ENCODE data around the gene TRABD2A.

TRABD2A gene

DNA sequence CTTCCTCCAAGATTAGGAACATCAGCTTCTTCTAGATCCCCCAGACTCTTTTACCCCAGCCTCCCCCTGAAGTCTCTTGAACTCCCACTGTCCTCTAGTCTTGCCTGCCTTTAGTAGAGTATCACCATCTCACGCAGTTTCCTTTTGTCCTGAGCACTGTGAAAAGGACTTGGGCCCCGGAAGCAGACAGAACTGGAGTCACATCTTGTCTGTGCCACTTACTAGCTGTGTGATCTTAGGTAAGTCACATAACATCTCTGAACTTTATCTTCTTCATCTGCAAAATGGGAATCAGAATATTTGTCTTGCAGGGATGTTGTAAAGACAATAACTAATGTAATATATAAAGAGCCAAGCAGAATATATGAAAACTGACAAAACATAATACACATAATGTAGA lies 8.4 kb upstream of the TRABD2A start:
- TF ChIP-seq EZH2phosphoT487 (conservative IDR thresholded peaks at IDR 0.05; ENCODE audit: low read length), result no peak
- TF ChIP-seq, protein P1, sequence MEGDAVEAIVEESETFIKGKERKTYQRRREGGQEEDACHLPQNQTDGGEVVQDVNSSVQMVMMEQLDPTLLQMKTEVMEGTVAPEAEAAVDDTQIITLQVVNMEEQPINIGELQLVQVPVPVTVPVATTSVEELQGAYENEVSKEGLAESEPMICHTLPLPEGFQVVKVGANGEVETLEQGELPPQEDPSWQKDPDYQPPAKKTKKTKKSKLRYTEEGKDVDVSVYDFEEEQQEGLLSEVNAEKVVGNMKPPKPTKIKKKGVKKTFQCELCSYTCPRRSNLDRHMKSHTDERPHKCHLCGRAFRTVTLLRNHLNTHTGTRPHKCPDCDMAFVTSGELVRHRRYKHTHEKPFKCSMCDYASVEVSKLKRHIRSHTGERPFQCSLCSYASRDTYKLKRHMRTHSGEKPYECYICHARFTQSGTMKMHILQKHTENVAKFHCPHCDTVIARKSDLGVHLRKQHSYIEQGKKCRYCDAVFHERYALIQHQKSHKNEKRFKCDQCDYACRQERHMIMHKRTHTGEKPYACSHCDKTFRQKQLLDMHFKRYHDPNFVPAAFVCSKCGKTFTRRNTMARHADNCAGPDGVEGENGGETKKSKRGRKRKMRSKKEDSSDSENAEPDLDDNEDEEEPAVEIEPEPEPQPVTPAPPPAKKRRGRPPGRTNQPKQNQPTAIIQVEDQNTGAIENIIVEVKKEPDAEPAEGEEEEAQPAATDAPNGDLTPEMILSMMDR (IDR thresholded peaks at IDR 0.05; ENCODE audit: insufficient read depth, low read length, poor library complexity, severe bottlenecking), result no peak
- Histone ChIP-seq H3K4me2 (ENCODE audit: low read depth, low read length, poor library complexity, severe bottlenecking) (peak overlapping the region; percentile 46), H3K9ac (ENCODE audit: low read length) (peak overlapping the region; percentile 31), H3F3A (ENCODE audit: insufficient read depth) (no peaks in the 10 kb centered on the region), H3K36me3 (ENCODE audit: low read length) (no peaks in the 10 kb centered on the region), H3K79me2 (ENCODE audit: insufficient read depth, low read length) (no peaks in the 10 kb centered on the region), H3K27ac (ENCODE audit: low read depth, low read length) (peak overlapping the region; percentile 57), H3K9me3 (ENCODE audit: insufficient read depth, low read length) (no peaks in the 10 kb centered on the region), H4K20me1 (ENCODE audit: low read depth, low read length) (no peaks in the 10 kb centered on the region), H3K4me3 (ENCODE audit: insufficient read depth, low read length, poor library complexity, severe bottlenecking) (peak overlapping the region; percentile 25), H3K27me3 (ENCODE audit: low read length) (no peaks in the 10 kb centered on the region), H3K9me2 (replicated peaks; ENCODE audit: insufficient read depth, low read length) (no peaks in the 10 kb centered on the region), H2AFZ (ENCODE audit: low read depth, low read length, severe bottlenecking) (peak overlapping the region; percentile 77)

DNA sequence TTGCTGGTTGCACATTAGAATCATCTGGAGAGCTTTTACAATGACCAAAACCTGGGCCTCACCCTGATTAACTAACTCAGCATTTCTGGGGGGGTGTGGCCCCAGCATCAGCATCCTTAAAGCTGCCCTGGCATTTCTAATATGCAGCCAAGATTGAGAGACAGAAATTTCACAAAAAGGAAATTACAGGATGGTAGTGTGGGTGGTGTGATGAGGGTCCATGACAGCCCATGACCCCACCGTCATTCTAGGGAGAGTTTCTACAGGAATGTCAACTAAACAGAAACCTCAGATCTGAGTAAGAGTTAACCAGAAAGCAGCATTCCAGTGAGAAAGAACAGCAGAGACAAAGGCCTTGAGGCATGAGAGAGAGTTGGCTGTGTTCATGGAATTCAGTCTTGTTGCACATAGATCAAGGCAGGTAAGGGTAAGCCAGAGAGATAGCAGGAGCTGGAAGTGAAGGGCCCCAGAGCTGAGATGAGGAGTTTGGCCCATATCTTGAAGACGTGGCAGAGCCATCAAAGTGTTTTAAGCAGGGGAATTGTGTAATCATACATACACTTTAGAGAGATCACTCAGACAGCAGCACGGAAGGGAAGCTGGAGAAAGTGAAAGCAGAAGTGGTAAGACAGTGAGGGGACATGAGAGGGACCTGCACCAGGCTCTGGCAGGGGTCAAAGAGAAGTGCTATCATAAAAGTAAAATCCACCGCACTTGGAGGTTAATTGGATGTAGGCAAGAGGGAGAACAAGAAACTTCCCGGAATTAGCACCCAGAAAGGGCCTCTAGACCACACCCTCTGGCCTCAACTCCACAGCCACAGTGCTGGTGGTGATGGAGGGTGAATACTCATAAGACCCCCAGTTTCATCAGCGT lies 7.8 kb upstream of the TRABD2A start:
- Histone ChIP-seq H3K9ac (ENCODE audit: low read length) (peak overlapping the region; percentile 31), H2AFZ (ENCODE audit: low read depth, low read length, severe bottlenecking) (peak overlapping the region; percentile 77), H3K4me3 (ENCODE audit: insufficient read depth, low read length, poor library complexity, severe bottlenecking) (peak overlapping the region; percentile 25), H3K27me3 (ENCODE audit: low read length) (no peaks in the 10 kb centered on the region), H3K79me2 (ENCODE audit: insufficient read depth, low read length) (no peaks in the 10 kb centered on the region), H3K27ac (ENCODE audit: low read depth, low read length) (peak overlapping the region; percentile 57), H3K36me3 (ENCODE audit: low read length) (no peaks in the 10 kb centered on the region), H3K9me2 (replicated peaks; ENCODE audit: insufficient read depth, low read length) (no peaks in the 10 kb centered on the region), H3K4me2 (ENCODE audit: low read depth, low read length, poor library complexity, severe bottlenecking) (peak overlapping the region; percentile 46), H3F3A (ENCODE audit: insufficient read depth) (no peaks in the 10 kb centered on the region), H4K20me1 (ENCODE audit: low read depth, low read length) (no peaks in the 10 kb centered on the region), H3K9me3 (ENCODE audit: insufficient read depth, low read length) (no peaks in the 10 kb centered on the region)
- TF ChIP-seq, protein P1 (IDR thresholded peaks at IDR 0.05; ENCODE audit: insufficient read depth, low read length, poor library complexity, severe bottlenecking), result no peak
- no peak for TF ChIP-seq EZH2phosphoT487 (conservative IDR thresholded peaks at IDR 0.05; ENCODE audit: low read length)

DNA sequence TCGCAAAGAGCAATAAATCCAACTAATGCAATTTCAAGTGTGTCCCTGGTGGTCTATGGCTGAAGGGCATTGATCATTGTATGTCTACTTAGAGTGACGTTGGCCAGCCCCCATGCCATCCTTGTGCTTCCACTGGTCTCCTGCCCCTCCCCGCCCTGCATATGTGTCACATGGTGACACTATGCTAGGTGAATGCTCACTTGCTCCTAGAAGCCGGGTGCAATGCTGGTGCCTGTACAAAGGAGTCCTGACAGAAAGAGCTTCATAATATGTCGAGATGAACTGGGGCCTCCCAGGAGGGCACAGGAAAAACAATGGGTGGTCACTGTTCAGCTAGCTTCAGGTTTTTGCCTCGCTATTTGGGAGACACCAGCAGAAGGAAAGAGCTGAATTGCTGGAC lies 5.9 kb upstream of the TRABD2A start:
- Histone ChIP-seq H3K27ac (ENCODE audit: low read depth, low read length) (no peak overlapping the region), H3K4me2 (ENCODE audit: low read depth, low read length, poor library complexity, severe bottlenecking) (no peak overlapping the region), H3K9me2 (replicated peaks; ENCODE audit: insufficient read depth, low read length) (no peaks in the 10 kb centered on the region), H3K9ac (ENCODE audit: low read length) (no peak overlapping the region), H2AFZ (ENCODE audit: low read depth, low read length, severe bottlenecking) (no peak overlapping the region), H3F3A (ENCODE audit: insufficient read depth) (no peaks in the 10 kb centered on the region), H4K20me1 (ENCODE audit: low read depth, low read length) (no peaks in the 10 kb centered on the region), H3K27me3 (ENCODE audit: low read length) (no peaks in the 10 kb centered on the region), H3K4me3 (ENCODE audit: insufficient read depth, low read length, poor library complexity, severe bottlenecking) (no peak overlapping the region), H3K9me3 (ENCODE audit: insufficient read depth, low read length) (no peaks in the 10 kb centered on the region), H3K36me3 (ENCODE audit: low read length) (no peaks in the 10 kb centered on the region), H3K79me2 (ENCODE audit: insufficient read depth, low read length) (no peaks in the 10 kb centered on the region)
- no peak for TF ChIP-seq EZH2phosphoT487 (conservative IDR thresholded peaks at IDR 0.05; ENCODE audit: low read length)
- TF ChIP-seq, protein P1 (IDR thresholded peaks at IDR 0.05; ENCODE audit: insufficient read depth, low read length, poor library complexity, severe bottlenecking), result no peak
